Suprapubic skin (tissue), 4 donors: Measurements from ENCODE around the gene PODXL2.
A peak's percentile ranks its signal among the peaks of the same experiment; 100 is the strongest.

ENCODE experiments used
- CTCF ChIP-seq, 2 donors: fragments of 200-600 bp in 1 of 2; fragments of 450-650 bp in 1 of 2; sonication (generic) in 1 of 2; IDR thresholded peaks; one replicate each; pipeline ENCODE4 v1.5.1; 2016 to 2019; ENCODE audit warnings: antibody characterized with exemption in 2 of 2, mild to moderate bottlenecking in 1 of 2, moderate library complexity in 1 of 2
- EP300 ChIP-seq: sonication (generic); formaldehyde crosslinking; IDR thresholded peaks from one replicate; pipeline ENCODE4 v1.6.1; 2017; ENCODE audit warnings: antibody characterized with exemption
- POLR2A ChIP-seq, 2 donors: fragments of 450-650 bp; IDR thresholded peaks; one replicate each; pipeline ENCODE4 v1.6.1; 2017; ENCODE audit warnings: antibody characterized with exemption in 2 of 2, mild to moderate bottlenecking in 2 of 2, moderate library complexity in 2 of 2
- POLR2AphosphoS5 ChIP-seq, 3 donors: sonication (generic); formaldehyde crosslinking; IDR thresholded peaks; one replicate each; pipeline ENCODE4 v1.6.1; 2017; ENCODE audit warnings: antibody characterized with exemption in 3 of 3

GRCh38 chr3:127697551-127698240, 68.7 kb downstream of the PODXL2 start:
- TF ChIP-seq CTCF (IDR thresholded peaks at IDR 0.05): no peak
- peak in 1 of 3 donors; percentile 71 for TF ChIP-seq POLR2AphosphoS5 (IDR thresholded peaks at IDR 0.05)
- TF ChIP-seq EP300: no peak
- peak in 1 of 2 donors; percentile 1 for TF ChIP-seq POLR2A (IDR thresholded peaks at IDR 0.05)
